H7 (cell line): Measurements from ENCODE around the gene SHROOM3. TPM values are rescaled to one million over a fixed set of nuclear protein-coding genes. Genes with fewer than 3 reads are reported as not detected.

ENCODE experiments used
- DNase-seq: peaks from one replicate; pipeline ENCODE4 v3.0.0; 2012
- H3K27me3 ChIP-seq: 2 replicates; pipeline ENCODE4 v1.6.0; 2011; ENCODE audit warnings: mild to moderate bottlenecking, low read length; ENCODE audit not compliant: control insufficient read depth, insufficient read depth
- H3K36me3 ChIP-seq: replicated peaks from 2 replicates; pipeline ENCODE4 v1.5.1; 2011; ENCODE audit warnings: low read length; ENCODE audit not compliant: control insufficient read depth, insufficient read depth
- H3K4me3 ChIP-seq: 2 replicates; pipeline ENCODE4 v1.5.1; 2011; ENCODE audit warnings: low read depth, mild to moderate bottlenecking, control low read depth, low read length, moderate library complexity; ENCODE audit not compliant: insufficient read depth
- total RNA-seq: library from RNA; depleted of rRNA; stranded (reverse); fragments of >200 nt; shearing (Covaris generic); gene quantifications from 2 replicates; pipeline ENCODE4 v1.2.3, GENCODE V29; 2014

The SHROOM3 gene
- total RNA-seq, 1 experiment from 2014 or later = 52.8 TPM

DNA sequence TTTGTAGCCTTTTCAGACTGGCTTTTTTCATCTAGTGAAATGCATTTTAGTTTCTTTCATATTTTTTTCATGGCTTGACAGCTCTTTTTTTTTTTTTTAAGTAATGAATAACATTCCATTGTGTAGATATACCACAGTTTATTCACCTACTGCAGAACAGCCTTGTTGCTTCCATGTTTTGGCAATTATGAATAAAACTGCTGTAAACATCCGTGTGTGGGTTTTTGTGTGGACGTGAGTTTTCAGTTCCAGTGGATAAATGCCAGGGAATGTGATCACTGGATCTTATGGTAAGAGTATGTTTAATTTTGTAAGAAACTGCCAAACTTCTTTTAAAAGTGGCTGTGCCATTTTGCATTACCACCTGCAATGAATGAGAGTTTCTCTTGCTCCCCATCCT is 302.2 kb downstream of the SHROOM3 start:
- no peak for DNase-seq
- no peak overlapping the region for H3K4me3 ChIP-seq
- H3K27me3 ChIP-seq = no peaks in the 10 kb centered on the region
- peaks cover 14% of the 10 kb centered on the region for H3K36me3 ChIP-seq

DNA sequence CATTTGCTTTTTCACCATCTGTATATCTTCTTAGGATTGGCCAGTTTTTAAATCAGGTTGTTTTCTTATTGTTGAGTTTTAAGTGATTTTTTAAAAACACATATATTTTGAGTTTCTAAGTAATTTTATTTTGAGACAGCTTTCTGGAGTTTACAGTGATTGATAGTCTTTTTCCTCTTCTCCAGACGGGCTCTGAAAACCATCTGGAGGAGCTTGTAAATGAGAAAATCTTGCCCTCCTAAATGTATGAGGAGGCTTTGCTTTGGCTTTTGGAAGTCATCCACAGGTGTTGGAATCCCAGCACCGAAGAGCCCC is 302.7 kb downstream of the SHROOM3 start:
- Histone ChIP-seq H3K27me3 (no peaks in the 10 kb centered on the region), H3K36me3 (peaks cover 12% of the 10 kb centered on the region), H3K4me3 (no peak overlapping the region)
- no peak for DNase-seq

GRCh38 chr4:76738086-76738931 is 303.3 kb downstream of the SHROOM3 start:
- peaks cover 12% of the 10 kb centered on the region for H3K36me3 ChIP-seq
- no peak for DNase-seq
- H3K27me3 ChIP-seq = no peaks in the 10 kb centered on the region
- H3K4me3 ChIP-seq = no peak overlapping the region

DNA sequence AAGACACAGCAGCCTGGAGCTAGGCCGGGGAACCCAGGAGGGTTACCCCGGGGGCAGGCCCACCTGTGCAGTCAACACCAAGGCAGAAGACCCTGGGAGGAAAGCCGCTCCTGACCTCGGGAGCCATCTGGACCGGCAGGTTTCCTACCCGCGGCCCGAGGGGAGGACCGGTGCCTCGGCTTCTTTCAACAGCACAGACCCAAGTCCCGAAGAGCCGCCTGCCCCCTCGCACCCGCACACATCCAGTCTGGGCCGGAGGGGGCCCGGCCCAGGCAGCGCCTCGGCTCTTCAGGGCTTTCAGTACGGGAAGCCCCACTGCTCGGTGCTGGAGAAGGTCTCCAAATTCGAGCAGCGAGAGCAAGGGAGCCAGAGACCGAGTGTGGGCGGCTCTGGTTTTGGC is 305.2 kb downstream of the SHROOM3 start:
- Histone ChIP-seq H3K36me3 (peaks cover 12% of the 10 kb centered on the region), H3K27me3 (no peaks in the 10 kb centered on the region), H3K4me3 (no peak overlapping the region)
- peak; percentile 35 for DNase-seq

DNA sequence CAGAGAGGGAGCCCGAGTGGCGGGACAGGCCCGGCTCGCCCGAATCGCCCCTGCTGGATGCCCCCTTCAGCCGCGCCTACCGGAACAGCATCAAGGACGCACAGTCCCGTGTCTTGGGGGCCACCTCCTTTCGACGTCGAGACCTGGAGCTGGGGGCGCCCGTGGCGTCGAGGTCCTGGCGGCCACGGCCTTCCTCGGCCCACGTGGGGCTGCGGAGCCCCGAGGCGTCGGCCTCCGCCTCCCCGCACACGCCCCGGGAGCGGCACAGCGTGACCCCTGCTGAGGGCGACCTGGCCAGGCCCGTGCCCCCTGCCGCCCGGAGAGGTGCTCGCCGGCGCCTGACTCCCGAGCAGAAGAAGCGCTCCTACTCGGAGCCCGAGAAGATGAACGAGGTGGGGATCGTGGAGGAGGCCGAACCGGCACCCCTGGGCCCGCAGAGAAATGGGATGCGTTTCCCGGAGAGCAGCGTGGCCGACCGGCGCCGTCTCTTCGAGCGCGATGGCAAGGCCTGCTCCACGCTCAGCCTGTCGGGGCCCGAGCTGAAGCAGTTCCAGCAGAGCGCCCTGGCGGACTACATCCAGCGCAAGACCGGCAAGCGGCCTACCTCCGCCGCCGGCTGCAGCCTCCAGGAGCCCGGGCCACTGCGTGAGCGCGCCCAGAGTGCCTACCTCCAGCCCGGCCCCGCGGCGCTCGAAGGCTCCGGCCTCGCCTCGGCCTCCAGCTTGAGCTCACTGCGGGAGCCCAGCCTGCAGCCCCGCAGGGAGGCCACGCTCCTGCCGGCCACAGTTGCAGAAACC is 306.0 kb downstream of the SHROOM3 start:
- Histone ChIP-seq H3K4me3 (no peak overlapping the region), H3K36me3 (peaks cover 12% of the 10 kb centered on the region), H3K27me3 (no peaks in the 10 kb centered on the region)
- peak; percentile 58 for DNase-seq

GRCh38 chr4:76741663-76742020 is 306.6 kb downstream of the SHROOM3 start:
- Histone ChIP-seq H3K4me3 (no peak overlapping the region), H3K27me3 (no peaks in the 10 kb centered on the region), H3K36me3 (peaks cover 12% of the 10 kb centered on the region)
- DNase-seq = no peak

DNA sequence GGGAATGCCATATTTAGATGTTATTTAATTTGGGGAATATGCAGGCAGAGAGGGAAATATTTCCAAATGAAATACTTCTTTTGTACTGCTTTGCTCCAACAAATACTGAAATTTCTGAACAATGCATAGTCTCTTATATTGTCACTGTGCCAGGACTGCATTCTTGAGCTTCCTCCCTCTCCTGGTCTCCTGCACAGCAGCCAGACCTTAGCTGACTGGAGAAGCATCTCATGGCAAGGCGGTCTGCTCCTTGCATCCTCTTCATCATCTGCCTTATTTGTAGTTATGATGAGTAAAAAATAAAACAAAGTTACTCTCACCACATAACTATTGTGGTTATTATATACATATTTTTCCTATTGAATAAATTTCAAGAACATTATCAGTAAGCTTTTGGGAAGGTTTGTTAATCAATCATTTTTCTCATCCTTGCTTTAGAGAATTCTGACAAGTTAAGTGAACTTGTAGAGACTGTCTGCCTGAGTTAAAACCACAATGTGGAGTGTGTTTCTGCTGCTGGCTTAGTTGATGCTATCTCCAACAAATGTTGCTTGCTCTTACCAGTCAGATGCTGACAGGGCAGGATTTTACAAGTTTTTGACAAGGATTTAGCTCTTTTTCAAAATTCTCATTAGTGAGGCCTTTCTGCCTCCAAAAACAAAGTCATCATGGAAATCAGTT is 309.4 kb downstream of the SHROOM3 start:
- Histone ChIP-seq H3K36me3 (peaks cover 7% of the 10 kb centered on the region), H3K27me3 (no peaks in the 10 kb centered on the region), H3K4me3 (no peak overlapping the region)
- no peak for DNase-seq

- Histone ChIP-seq H3K36me3 (peaks cover 2% of the 10 kb centered on the region; the same call in 1 of the 2 replicates), H3K4me3 (no peak overlapping the region), H3K27me3 (no peaks in the 10 kb centered on the region)
- DNase-seq = no peak
Observed at GRCh38 chr4:76745240-76745639, 310.2 kb downstream of the SHROOM3 start.

DNA sequence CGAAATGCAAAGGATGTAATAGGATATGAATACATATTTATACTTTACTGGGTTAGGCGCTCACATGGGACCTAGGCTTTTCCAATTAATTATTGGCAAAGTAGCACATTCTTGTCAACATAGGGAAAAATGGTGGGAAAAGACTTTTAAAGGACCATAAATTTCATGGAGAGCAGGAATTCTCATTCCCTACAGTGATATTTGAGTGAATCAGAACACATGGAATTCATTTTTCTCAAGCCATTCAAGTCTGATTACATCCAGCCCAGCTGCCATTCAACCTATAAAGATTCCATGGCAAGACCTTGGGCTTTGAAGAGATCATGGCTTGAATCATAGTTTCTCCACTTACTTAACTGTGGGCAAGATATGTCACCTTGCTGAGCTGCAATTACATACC is 312.5 kb downstream of the SHROOM3 start:
- DNase-seq = no peak
- no peaks in the 10 kb centered on the region; the same call in 1 of the 2 replicates for H3K36me3 ChIP-seq
- no peaks in the 10 kb centered on the region for H3K27me3 ChIP-seq
- no peak overlapping the region for H3K4me3 ChIP-seq

- Histone ChIP-seq H3K27me3 (no peaks in the 10 kb centered on the region), H3K4me3 (no peak overlapping the region), H3K36me3 (no peaks in the 10 kb centered on the region; the same call in 1 of the 2 replicates)
- DNase-seq = peak; percentile 54
Observed at GRCh38 chr4:76748649-76749048, 313.6 kb downstream of the SHROOM3 start.

- H3K36me3 ChIP-seq = peaks cover 4% of the 10 kb centered on the region
- no peak overlapping the region for H3K4me3 ChIP-seq
- no peak for DNase-seq
- H3K27me3 ChIP-seq = no peaks in the 10 kb centered on the region
Observed at GRCh38 chr4:76749355-76749754, 314.3 kb downstream of the SHROOM3 start.

GRCh38 chr4:76750716-76751115 is 315.7 kb downstream of the SHROOM3 start:
- peaks cover 14% of the 10 kb centered on the region for H3K36me3 ChIP-seq
- no peak overlapping the region for H3K4me3 ChIP-seq
- no peak for DNase-seq
- H3K27me3 ChIP-seq = no peaks in the 10 kb centered on the region

GRCh38 chr4:76751612-76752343 is 316.7 kb downstream of the SHROOM3 start:
- Histone ChIP-seq H3K4me3 (no peak overlapping the region), H3K36me3 (peaks cover 17% of the 10 kb centered on the region), H3K27me3 (no peaks in the 10 kb centered on the region)
- no peak for DNase-seq

GRCh38 chr4:76752861-76753501 is 318.0 kb downstream of the SHROOM3 start:
- Histone ChIP-seq H3K4me3 (no peak overlapping the region), H3K27me3 (no peaks in the 10 kb centered on the region), H3K36me3 (peaks cover 20% of the 10 kb centered on the region)
- no peak for DNase-seq
